ENCODE results near the gene TNIP1. TPM values are rescaled to one million over a fixed set of nuclear protein-coding genes. Genes with fewer than 3 reads are reported as not detected.

TNIP1 gene
- total RNA-seq, 2 experiments from 2014 or later = 388 to 401 TPM

DNA sequence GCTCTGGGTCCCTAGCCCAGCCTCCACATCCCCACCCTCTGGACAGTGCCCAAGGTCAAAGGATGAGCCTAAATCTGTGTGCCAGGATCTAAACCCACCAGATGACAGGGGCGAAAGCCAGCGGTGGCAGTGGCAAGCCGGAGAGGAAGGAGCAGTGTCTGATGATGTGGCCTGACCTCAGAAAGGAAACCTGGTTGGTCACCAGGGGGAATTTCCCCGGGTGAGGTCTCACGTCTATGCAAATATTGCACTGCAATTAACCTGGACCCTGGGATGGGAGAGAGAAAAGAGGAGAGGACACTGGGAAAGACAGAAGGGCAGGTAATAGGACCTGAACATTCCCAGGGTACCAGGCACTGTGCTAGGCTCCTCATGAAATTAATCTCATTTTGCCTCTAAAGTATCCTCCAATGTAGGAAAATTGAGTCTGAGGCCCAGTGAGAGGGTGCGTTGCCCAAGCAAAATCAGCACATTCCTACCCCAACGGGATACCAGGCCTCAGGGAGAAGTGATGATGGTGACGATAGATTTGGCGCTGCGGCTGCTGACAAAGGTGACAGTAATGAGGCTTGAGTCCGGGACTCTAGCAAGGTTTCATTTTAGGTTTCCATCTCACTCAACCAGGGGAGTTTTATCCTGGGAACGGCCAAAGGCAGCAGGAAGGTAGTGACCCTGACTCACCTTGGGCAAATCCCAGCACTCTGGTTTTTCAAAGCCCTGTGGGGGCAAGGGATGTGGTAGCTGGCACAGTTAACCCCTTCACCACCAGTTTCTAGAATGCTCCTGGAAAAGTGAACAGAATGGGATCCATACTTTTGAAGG lies 13.4 kb upstream of the TNIP1 start:
- DNase-seq = peak; percentile 87
- POLR2A ChIA-PET = interaction anchor here (0.8 to 3.2 kb wide), 9 partner anchors 8 to 26 kb away, joined by 3 to 12 read pairs (median 6); partner anchors contain the start of gene TNIP1
- CTCF ChIA-PET = interaction anchor here (0.5 to 5.4 kb wide), 13 partner anchors 10 to 92 kb away, joined by 3 to 53 read pairs (median 5); partner anchors contain the start of gene ANXA6
- Mint-ChIP-seq H3K36me3 (peaks cover 7% of the 10 kb centered on the region), H3K4me3 (peak overlapping the region; percentile 65), H3K27me3 (no peaks in the 10 kb centered on the region), H3K9me3 (no peaks in the 10 kb centered on the region), H3K27ac (peak overlapping the region; percentile 92), H3K4me1 (ENCODE audit: low read depth) (peaks cover 69% of the 10 kb centered on the region)
- intact Hi-C loops (cut with micrococcal nuclease) = loop anchor here (1.0 kb wide), 4 partner anchors 11 to 58 kb away; no protein-coding TSS in a partner anchor

DNA sequence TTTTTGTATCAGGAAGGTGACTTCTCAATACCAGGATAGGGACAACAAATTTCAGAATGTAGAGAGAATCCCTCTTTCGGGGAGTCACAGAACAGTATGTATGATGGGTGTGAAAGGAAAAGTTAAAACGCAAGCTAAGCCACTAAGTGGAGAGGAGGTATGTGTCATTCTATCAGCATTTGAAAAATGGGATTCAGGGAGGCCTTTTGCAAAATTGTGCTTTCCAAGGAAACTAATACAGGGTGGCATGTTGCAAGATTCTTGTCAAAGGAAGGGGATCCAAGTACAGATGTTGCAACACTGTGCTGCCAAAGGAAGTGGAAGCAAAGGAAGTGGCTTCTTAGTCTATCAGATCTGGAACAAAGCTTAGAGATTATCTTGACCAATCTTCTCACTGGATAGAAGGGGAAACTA lies 12.6 kb upstream of the TNIP1 start:
- DNase-seq = no peak
- H3K9me3 Mint-ChIP-seq = no peaks in the 10 kb centered on the region
- H3K27ac Mint-ChIP-seq = peak overlapping the region; percentile 92
- intact Hi-C loops (cut with micrococcal nuclease) = no loop called here
- H3K27me3 Mint-ChIP-seq = no peaks in the 10 kb centered on the region
- peaks cover 64% of the 10 kb centered on the region for H3K4me1 Mint-ChIP-seq (ENCODE audit: low read depth)
- ChIA-PET POLR2A (interaction anchor here (0.9 to 2.0 kb wide), 4 partner anchors 9 to 23 kb away, joined by 3 to 12 read pairs (median 8); partner anchors contain the start of gene TNIP1), CTCF (interaction anchor here (0.5 to 2.0 kb wide), 14 partner anchors 10 to 91 kb away, joined by 3 to 11 read pairs (median 4); partner anchors contain the start of gene ANXA6)
- peak overlapping the region; percentile 65 for H3K4me3 Mint-ChIP-seq
- H3K36me3 Mint-ChIP-seq = peaks cover 7% of the 10 kb centered on the region

DNA sequence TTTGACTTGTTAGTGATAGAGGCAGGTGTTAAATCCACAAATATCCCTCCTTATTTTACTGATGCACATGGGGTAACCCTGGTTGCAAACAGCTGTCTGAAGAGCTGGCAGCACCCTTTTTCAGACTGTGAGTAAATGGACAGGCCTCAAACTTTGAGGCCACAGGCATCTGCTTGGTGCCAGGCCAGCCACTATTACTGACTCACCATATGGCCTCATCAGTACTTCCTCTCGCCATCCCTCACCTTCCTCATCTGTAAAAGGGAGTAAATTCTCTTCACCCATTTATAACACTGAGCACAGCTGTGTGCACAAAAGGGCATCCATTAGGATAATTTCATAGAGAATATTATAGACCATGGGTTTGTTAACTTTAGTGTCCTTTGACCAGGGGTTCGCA lies 11.9 kb upstream of the TNIP1 start:
- POLR2A ChIA-PET = interaction anchor here (0.5 to 1.5 kb wide), 3 partner anchors 12 to 65 kb away, joined by 3 to 10 read pairs (median 6); partner anchors contain the start of genes ANXA6 and TNIP1
- H3K27ac Mint-ChIP-seq = no peak overlapping the region
- H3K4me3 Mint-ChIP-seq = no peak overlapping the region
- CTCF ChIA-PET = interaction anchor here (0.7 to 1.7 kb wide), 9 partner anchors 11 to 78 kb away, joined by 3 to 11 read pairs (median 5); partner anchors contain the start of gene ANXA6
- peaks cover 7% of the 10 kb centered on the region for H3K36me3 Mint-ChIP-seq
- intact Hi-C loops (cut with micrococcal nuclease) = no loop called here
- no peaks in the 10 kb centered on the region for H3K27me3 Mint-ChIP-seq
- H3K4me1 Mint-ChIP-seq (ENCODE audit: low read depth) = peaks cover 59% of the 10 kb centered on the region
- no peaks in the 10 kb centered on the region for H3K9me3 Mint-ChIP-seq
- DNase-seq = no peak

GRCh38 chr5:151089726-151090125 lies 8.9 kb upstream of the TNIP1 start:
- POLR2A ChIA-PET = interaction anchor here (0.8 to 1.4 kb wide), 5 partner anchors 8 to 61 kb away, joined by 3 to 8 read pairs (median 5); partner anchors contain the start of gene TNIP1
- no peak for DNase-seq
- Mint-ChIP-seq H3K27ac (no peak overlapping the region), H3K4me3 (no peak overlapping the region), H3K4me1 (ENCODE audit: low read depth) (peaks cover 52% of the 10 kb centered on the region), H3K9me3 (no peaks in the 10 kb centered on the region), H3K36me3 (peaks cover 11% of the 10 kb centered on the region), H3K27me3 (no peaks in the 10 kb centered on the region)
- intact Hi-C loops (cut with micrococcal nuclease) = loop anchor here (10.0 kb wide), 1 partner anchor 685 kb away; the partner anchor contains the start of gene G3BP1
- CTCF ChIA-PET = interaction anchor here (0.7 to 6.3 kb wide), 6 partner anchors 9 to 53 kb away, joined by 3 to 60 read pairs (median 4); no protein-coding TSS in a partner anchor

DNA sequence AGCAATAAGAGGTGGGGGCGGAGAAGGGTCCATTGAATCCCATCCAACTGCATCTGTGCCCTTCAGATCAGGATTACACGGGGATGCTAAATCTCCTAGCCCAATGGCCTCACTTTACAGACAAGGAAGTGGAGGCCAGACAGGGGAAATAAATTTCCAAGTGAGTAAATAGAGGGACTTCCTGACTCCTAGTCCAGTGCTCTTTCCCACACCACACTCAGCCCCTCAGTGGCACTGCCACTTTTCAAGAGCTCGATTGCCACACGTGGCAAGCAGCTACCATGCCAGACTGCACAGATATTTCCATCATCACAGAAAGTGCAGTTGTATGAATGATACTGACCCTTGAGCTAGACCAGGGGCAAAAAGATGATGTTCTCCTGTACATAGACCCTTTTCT lies 8.2 kb upstream of the TNIP1 start:
- Mint-ChIP-seq H3K9me3 (no peaks in the 10 kb centered on the region), H3K4me1 (ENCODE audit: low read depth) (peaks cover 51% of the 10 kb centered on the region), H3K4me3 (no peak overlapping the region), H3K36me3 (peaks cover 16% of the 10 kb centered on the region), H3K27ac (no peak overlapping the region), H3K27me3 (no peaks in the 10 kb centered on the region)
- no peak for DNase-seq
- ChIA-PET POLR2A (interaction anchor here (0.8 to 1.4 kb wide), 5 partner anchors 7 to 61 kb away, joined by 3 to 8 read pairs (median 5); partner anchors contain the start of gene TNIP1), CTCF (interaction anchor here (0.7 to 6.3 kb wide), 6 partner anchors 9 to 53 kb away, joined by 3 to 60 read pairs (median 4); no protein-coding TSS in a partner anchor)
- intact Hi-C loops (cut with micrococcal nuclease) = loop anchor here (10.0 kb wide), 1 partner anchor 686 kb away; the partner anchor contains the start of gene G3BP1

DNA sequence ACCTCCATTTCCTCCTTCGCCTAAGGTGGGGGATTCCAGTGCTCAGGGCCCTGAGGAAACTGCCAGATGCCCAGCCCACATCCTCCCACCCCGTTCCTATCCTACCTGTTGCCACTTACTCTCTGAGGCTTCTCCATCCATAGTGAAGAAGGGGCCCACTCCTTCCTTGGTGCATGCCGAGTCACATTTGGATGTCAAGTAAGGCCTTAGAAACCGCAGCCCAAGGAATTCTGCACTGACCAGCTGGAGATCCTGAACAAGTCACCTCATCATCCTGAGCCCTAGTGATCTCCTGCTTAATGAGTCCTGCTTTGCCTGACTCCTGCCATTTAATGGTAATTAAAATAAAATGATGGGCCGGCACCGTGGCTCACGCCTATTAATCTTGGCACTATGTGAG lies 6.7 kb upstream of the TNIP1 start:
- DNase-seq = no peak
- intact Hi-C loops (cut with micrococcal nuclease) = loop anchor here (1.0 to 10.0 kb wide), 3 partner anchors 9 to 687 kb away; partner anchors contain the start of gene G3BP1
- peaks cover 50% of the 10 kb centered on the region for H3K4me1 Mint-ChIP-seq (ENCODE audit: low read depth)
- ChIA-PET CTCF (interaction anchor here (0.9 to 6.3 kb wide), 7 partner anchors 10 to 39 kb away, joined by 3 to 60 read pairs (median 5); no protein-coding TSS in a partner anchor), POLR2A (interaction anchor here (0.7 to 2.5 kb wide), 8 partner anchors 8 to 70 kb away, joined by 3 to 12 read pairs (median 5); partner anchors contain the start of gene ANXA6)
- H3K27me3 Mint-ChIP-seq = no peaks in the 10 kb centered on the region
- peak overlapping the region; percentile 89 for H3K4me3 Mint-ChIP-seq
- H3K9me3 Mint-ChIP-seq = no peaks in the 10 kb centered on the region
- H3K36me3 Mint-ChIP-seq = peaks cover 25% of the 10 kb centered on the region
- peak overlapping the region; percentile 89 for H3K27ac Mint-ChIP-seq

DNA sequence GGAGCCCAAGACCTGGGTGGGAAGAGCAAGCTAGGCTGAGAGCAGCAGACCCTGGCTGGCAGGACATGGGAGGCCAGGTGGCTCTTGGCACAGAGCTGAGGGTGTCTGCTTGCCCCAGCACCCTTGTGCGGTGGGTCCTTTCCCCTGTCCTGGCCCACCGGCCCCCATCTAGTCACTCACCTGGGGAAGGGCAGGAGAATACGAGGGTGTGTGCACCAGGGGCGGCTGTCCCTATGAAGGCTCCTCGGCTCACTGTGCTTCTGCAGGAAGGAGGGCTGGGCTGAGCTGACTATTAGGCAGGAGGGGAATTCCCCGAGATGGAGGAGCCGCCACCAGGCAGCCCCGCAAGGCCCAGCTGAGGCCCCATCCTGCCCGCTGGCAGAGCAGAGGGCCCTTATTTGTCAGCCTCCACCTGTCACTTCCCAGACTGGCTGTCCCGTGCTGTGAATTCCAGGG lies 6.1 kb upstream of the TNIP1 start:
- Mint-ChIP-seq H3K9me3 (no peaks in the 10 kb centered on the region), H3K4me1 (ENCODE audit: low read depth) (peaks cover 54% of the 10 kb centered on the region), H3K27me3 (no peaks in the 10 kb centered on the region), H3K27ac (peak overlapping the region; percentile 89), H3K36me3 (peaks cover 30% of the 10 kb centered on the region), H3K4me3 (peak overlapping the region; percentile 89)
- CTCF ChIA-PET = interaction anchor here (0.7 to 6.3 kb wide), 8 partner anchors 11 to 1284 kb away, joined by 3 to 60 read pairs (median 4); no protein-coding TSS in a partner anchor
- intact Hi-C loops (cut with micrococcal nuclease) = loop anchor here (1.0 to 10.0 kb wide), 3 partner anchors 9 to 688 kb away; partner anchors contain the start of gene G3BP1
- POLR2A ChIA-PET = interaction anchor here (0.7 to 2.5 kb wide), 11 partner anchors 9 to 71 kb away, joined by 3 to 12 read pairs (median 4); partner anchors contain the start of genes ANXA6 and GPX3
- peak; percentile 85 for DNase-seq

GRCh38 chr5:151086192-151086869 lies 5.5 kb upstream of the TNIP1 start:
- H3K4me3 Mint-ChIP-seq = peak overlapping the region; percentile 89
- ChIA-PET CTCF (interaction anchor here (0.7 to 6.3 kb wide), 10 partner anchors 10 to 1284 kb away, joined by 3 to 60 read pairs (median 5); no protein-coding TSS in a partner anchor), POLR2A (interaction anchor here (0.6 to 2.5 kb wide), 11 partner anchors 8 to 84 kb away, joined by 3 to 12 read pairs (median 3); partner anchors contain the start of genes ANXA6 and GPX3)
- H3K27ac Mint-ChIP-seq = peak overlapping the region; percentile 89
- H3K4me1 Mint-ChIP-seq (ENCODE audit: low read depth) = peaks cover 54% of the 10 kb centered on the region
- intact Hi-C loops (cut with micrococcal nuclease) = loop anchor here (10.0 kb wide), 1 partner anchor 688 kb away; the partner anchor contains the start of gene G3BP1
- no peak for DNase-seq
- peaks cover 34% of the 10 kb centered on the region for H3K36me3 Mint-ChIP-seq
- no peaks in the 10 kb centered on the region for H3K27me3 Mint-ChIP-seq
- H3K9me3 Mint-ChIP-seq = no peaks in the 10 kb centered on the region

GRCh38 chr5:151085517-151086041 lies 4.7 kb upstream of the TNIP1 start:
- DNase-seq = peak; percentile 79

DNA sequence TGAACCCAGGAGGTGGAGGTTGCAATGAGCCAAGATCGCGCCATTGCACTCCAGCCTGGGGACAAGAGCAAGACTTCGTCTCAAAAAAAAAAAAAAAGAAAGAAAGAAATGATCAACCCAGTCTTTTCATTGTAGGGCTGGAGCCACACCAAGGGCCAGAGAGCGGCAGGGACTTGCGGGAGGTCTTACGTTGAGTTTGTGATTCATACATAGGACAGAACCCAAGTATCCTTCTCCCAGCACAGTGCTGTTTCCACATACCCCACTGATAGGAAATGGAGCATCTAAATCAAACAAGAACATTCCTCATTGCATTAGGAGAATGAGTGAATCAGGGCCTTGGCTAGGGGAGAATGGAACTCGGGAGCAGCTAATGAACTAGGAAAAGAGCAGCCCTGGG lies 3.5 kb upstream of the TNIP1 start:
- Mint-ChIP-seq H3K27me3 (no peaks in the 10 kb centered on the region), H3K9me3 (no peaks in the 10 kb centered on the region), H3K36me3 (peaks cover 46% of the 10 kb centered on the region), H3K27ac (peak overlapping the region; percentile 89), H3K4me3 (peak overlapping the region; percentile 89), H3K4me1 (ENCODE audit: low read depth) (peaks cover 56% of the 10 kb centered on the region)
- ChIA-PET CTCF (interaction anchor here (1.1 to 2.3 kb wide), 4 partner anchors 10 to 36 kb away, joined by 4 to 9 read pairs (median 8); no protein-coding TSS in a partner anchor), POLR2A (interaction anchor here (1.3 to 7.4 kb wide), 3 partner anchors 10 to 16 kb away, joined by 3 to 115 read pairs (median 12); no protein-coding TSS in a partner anchor)
- intact Hi-C loops (cut with micrococcal nuclease) = loop anchor here (10.0 kb wide), 1 partner anchor 690 kb away; the partner anchor contains the start of gene G3BP1
- DNase-seq = no peak

More at GRCh38 chr5:151085517-151086041, 4.7 kb upstream of the TNIP1 start:
- H3K4me3 Mint-ChIP-seq = peak overlapping the region; percentile 89
- no peaks in the 10 kb centered on the region for H3K9me3 Mint-ChIP-seq
- H3K27ac Mint-ChIP-seq = peak overlapping the region; percentile 89
- H3K36me3 Mint-ChIP-seq = peaks cover 37% of the 10 kb centered on the region
- intact Hi-C loops (cut with micrococcal nuclease) = loop anchor here (1.0 to 10.0 kb wide), 2 partner anchors 25 to 689 kb away; partner anchors contain the start of gene G3BP1
- ChIA-PET POLR2A (interaction anchor here (0.8 to 2.9 kb wide), 7 partner anchors 9 to 34 kb away, joined by 3 to 12 read pairs (median 8); no protein-coding TSS in a partner anchor), CTCF (interaction anchor here (1.1 to 6.3 kb wide), 4 partner anchors 31 to 79 kb away, joined by 5 to 60 read pairs (median 8); no protein-coding TSS in a partner anchor)
- no peaks in the 10 kb centered on the region for H3K27me3 Mint-ChIP-seq
- peaks cover 54% of the 10 kb centered on the region for H3K4me1 Mint-ChIP-seq (ENCODE audit: low read depth)

All from activated CD4-positive, alpha-beta memory T cell treated with anti-CD3 and anti-CD28 coated beads for 36 hours (primary cell).